HepG2 (cell line): ENCODE measurements around the gene GSK3B. TPM values are rescaled to one million over a fixed set of nuclear protein-coding genes. Genes with fewer than 3 reads are reported as not detected.

Source experiments
- ATAC-seq: fragments of 200-7000 bp; cut with Tn5 transposase; 3 replicates; pipeline ENCODE4 v1.9.1; 2020; ENCODE audit warnings: mild to moderate bottlenecking, moderate library complexity
- BruUV-seq: library from RNA; stranded (reverse); fragments of 400-500 nt; replicated peaks from 2 replicates; lab custom pipeline; 2021; lab: Mats Ljungman, UMichigan
- CTCF ChIA-PET: fragments of 300-600 bp; formaldehyde crosslinking; extraction: SDS; loops from one replicate; lab custom pipeline; 2021; ENCODE audit warnings: low total read pairs, inconsistent platforms, low intra/inter-chr PET ratio; lab: Yijun Ruan, JAX
- POLR2A ChIA-PET: fragments of 350-600 bp; sonication (Branson Sonifier 250); formaldehyde crosslinking; loops from one replicate; lab custom pipeline; 2020; ENCODE audit warnings: antibody characterized with exemption, inconsistent platforms; lab: Yijun Ruan, JAX
- DNase-seq: peaks from one replicate; pipeline ENCODE4 v3.0.0-alpha.2; 2015; ENCODE audit warnings: low spot score
- FAIRE-seq: peaks from 3 replicates; lab custom pipeline; 2011; peaks lifted over from hg19 to GRCh38; lab: Jason Lieb, UNC
- H2AFZ ChIP-seq: one replicate; pipeline ENCODE4 v1.6.1; 2011; ENCODE audit warnings: low read length, inconsistent platforms
- H3K27ac ChIP-seq: fragments of 300-600 bp; 3 replicates; pipeline ENCODE4 v1.8.0; 2011; ENCODE audit warnings: mixed run types, mild to moderate bottlenecking, mixed read lengths, low read length, inconsistent platforms; ENCODE audit not compliant: insufficient read depth; ENCODE audit errors: extremely low read length
- H3K27me3 ChIP-seq, 2 experiments: fragments of 200-600 bp in 1 of 2; 2 replicates in 1 of 2; 3 replicates in 1 of 2; pipeline versions ENCODE4 v1.6.0 to v1.8.0; 2011; ENCODE audit warnings: low read length in 2 of 2, mild to moderate bottlenecking in 2 of 2, moderate library complexity in 2 of 2, inconsistent platforms in 1 of 2; ENCODE audit not compliant: insufficient read depth in 2 of 2, control insufficient read depth in 1 of 2
- H3K36me3 ChIP-seq, 2 experiments: fragments of 200-600 bp in 1 of 2; replicated peaks in 1 of 2; 2 replicates in 1 of 2; 3 replicates in 1 of 2; pipeline versions ENCODE4 v1.5.1 to v1.8.0; 2011; ENCODE audit warnings: low read length in 2 of 2, inconsistent platforms in 1 of 2; ENCODE audit not compliant: insufficient read depth in 2 of 2, control insufficient read depth in 1 of 2
- H3K4me1 ChIP-seq: 2 replicates; pipeline ENCODE4 v1.5.1; 2012; ENCODE audit warnings: low read length, inconsistent platforms; ENCODE audit not compliant: insufficient read depth
- H3K4me2 ChIP-seq: 2 replicates; pipeline ENCODE4 v1.6.0; 2011; ENCODE audit warnings: low read depth, low read length, inconsistent platforms
- H3K4me3 ChIP-seq, 3 experiments: fragments of 200-600 bp in 1 of 3; sonication (generic), shearing (Covaris generic) in 1 of 3; replicated peaks in 1 of 3; 2 replicates each; pipeline ENCODE4 v1.5.1; 2011 to 2016; ENCODE audit warnings: low read length in 3 of 3, inconsistent platforms in 2 of 3, low read depth in 2 of 3, mild to moderate bottlenecking in 2 of 3, control low read depth in 1 of 3, mixed read lengths in 1 of 3; ENCODE audit not compliant: insufficient read depth in 1 of 3
- H3K79me2 ChIP-seq: one replicate; pipeline ENCODE4 v1.6.1; 2011; ENCODE audit warnings: low read length, inconsistent platforms; ENCODE audit not compliant: insufficient read depth
- H3K9ac ChIP-seq: 2 replicates; pipeline ENCODE4 v1.6.0; 2011; ENCODE audit warnings: mild to moderate bottlenecking, low read depth, low read length, inconsistent platforms; ENCODE audit not compliant: insufficient read depth
- H3K9me3 ChIP-seq: 2 replicates; pipeline ENCODE4 v1.5.1; 2012; ENCODE audit warnings: mild to moderate bottlenecking, low read length
- H4K20me1 ChIP-seq: 2 replicates; pipeline ENCODE4 v1.6.0; 2011; ENCODE audit warnings: inconsistent platforms, mild to moderate bottlenecking, low read length, moderate library complexity; ENCODE audit not compliant: insufficient read depth
- SPEN ChIP-seq: sonication (generic); formaldehyde crosslinking; IDR thresholded peaks from 2 replicates; pipeline ENCODE4 v1.5.1; 2020; ENCODE audit warnings: low read depth, mild to moderate bottlenecking, missing genetic modification reagents
- ZFP36L1 ChIP-seq: sonication (generic); formaldehyde crosslinking; IDR thresholded peaks from 2 replicates; pipeline ENCODE4 v1.8.0; 2022; ENCODE audit warnings: mild to moderate bottlenecking, missing genetic modification reagents, moderate library complexity
- ZNF761 ChIP-seq: sonication (generic); formaldehyde crosslinking; conservative IDR thresholded peaks from 2 replicates; pipeline ENCODE4 v1.4.0; 2020; ENCODE audit warnings: mild to moderate bottlenecking, missing genetic modification reagents
- ZSCAN25 ChIP-seq: sonication (generic); formaldehyde crosslinking; IDR thresholded peaks from 2 replicates; pipeline ENCODE4 v1.8.0; 2022; ENCODE audit warnings: mild to moderate bottlenecking, missing genetic modification reagents
- WGBS: methylation state at CpG from one replicate; pipeline ENCODE4 v1.1.6; 2017; ENCODE audit warnings: low lambda C conversion rate; 5-methylcytosine and 5-hydroxymethylcytosine counted together
- in situ Hi-C: cut with HindIII; loops from 2 replicates; pipeline ENCODE4 v1.10.0; 2017; ENCODE audit warnings: low pct_unique_long_range_greater_than_20kb; ENCODE audit not compliant: extremely low pct_ligation_motif_present
- intact Hi-C: fragments of 100-400 bp; cut with micrococcal nuclease; formaldehyde crosslinking; loops from one replicate; pipeline ENCODE4 v1.10.0; 2022; ENCODE audit not compliant: unreplicated experiment
- polyA plus RNA-seq, 8 experiments: library from polyadenylated mRNA; depleted of rRNA in 3 of 8; stranded (reverse) in 7 of 8; unstranded in 1 of 8; fragments of >200 nt; fragmentation: Illumina TruSeq in 4 of 8; extraction: Trizol in 4 of 8; gene quantifications; 2 replicates each; pipeline versions ENCODE4 v1.2.1 to v1.2.3, GENCODE V29; 2011 to 2016; ENCODE audit warnings: low read depth in 4 of 8, missing spikeins in 1 of 8, mixed read lengths in 1 of 8; ENCODE audit not compliant: insufficient read depth in 1 of 8
- total RNA-seq, 5 experiments: library from RNA; depleted of rRNA; stranded (reverse); fragments of >200 nt; fragmentation: Illumina TruSeq; extraction: Trizol; gene quantifications; 2 replicates each; pipeline ENCODE4 v1.2.3, GENCODE V29; 2016; ENCODE audit warnings: low read depth in 1 of 5
- TF ChIP-seq, protein P1 (sequence below): sonication (generic); formaldehyde crosslinking; IDR thresholded peaks from 2 replicates; pipeline ENCODE4 v1.5.0; 2020; ENCODE audit warnings: missing genetic modification reagents
- TF ChIP-seq, protein P2 (sequence below): sonication (generic); formaldehyde crosslinking; IDR thresholded peaks from 2 replicates; pipeline ENCODE4 v1.5.1; 2020; ENCODE audit warnings: mild to moderate bottlenecking, missing genetic modification reagents, borderline replicate concordance
- TF ChIP-seq, protein P3 (sequence below): sonication (generic); formaldehyde crosslinking; IDR thresholded peaks from 2 replicates; pipeline ENCODE4 v1.8.0; 2022; ENCODE audit warnings: mild to moderate bottlenecking, missing genetic modification reagents; ENCODE audit not compliant: insufficient replicate concordance

GSK3B gene
- total and polyA plus RNA-seq, 2 of the 13 experiments (the other 11 are each of a cell fraction or from before 2014, with no cell fraction given): 22.3 to 30.1 TPM

DNA sequence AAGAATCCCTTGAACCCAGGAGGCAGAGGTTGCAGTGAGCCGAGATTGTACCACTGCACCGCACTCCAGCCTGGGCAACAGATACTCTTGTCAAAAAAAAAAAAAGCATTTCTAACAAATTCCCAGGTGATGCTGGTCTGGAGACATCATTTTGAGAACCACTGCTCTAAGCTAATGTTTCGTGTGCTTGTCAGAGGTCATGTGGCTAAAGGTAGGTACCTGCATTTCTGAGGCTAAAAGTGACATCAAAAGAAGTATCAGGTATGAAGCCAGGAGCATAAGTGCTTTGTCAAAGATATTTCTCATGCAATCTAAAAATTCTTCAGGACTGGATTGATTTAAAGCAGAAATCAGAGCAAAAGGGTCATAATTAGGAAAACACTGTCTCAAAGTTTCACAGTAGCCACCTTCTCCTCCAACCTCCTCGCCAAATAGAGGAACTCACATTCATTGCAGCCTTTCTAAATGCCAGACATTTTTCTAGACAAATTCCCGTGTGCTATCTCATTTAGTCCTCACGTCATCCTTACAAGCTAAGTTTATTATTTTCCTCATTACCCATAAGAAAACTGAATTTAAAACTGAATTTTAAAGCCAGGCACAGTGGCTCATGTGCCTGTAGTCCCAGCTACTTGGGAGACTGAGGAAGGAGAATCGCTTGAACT is 25.7 kb upstream of the GSK3B start (continued):
- TF ChIP-seq, protein P1, sequence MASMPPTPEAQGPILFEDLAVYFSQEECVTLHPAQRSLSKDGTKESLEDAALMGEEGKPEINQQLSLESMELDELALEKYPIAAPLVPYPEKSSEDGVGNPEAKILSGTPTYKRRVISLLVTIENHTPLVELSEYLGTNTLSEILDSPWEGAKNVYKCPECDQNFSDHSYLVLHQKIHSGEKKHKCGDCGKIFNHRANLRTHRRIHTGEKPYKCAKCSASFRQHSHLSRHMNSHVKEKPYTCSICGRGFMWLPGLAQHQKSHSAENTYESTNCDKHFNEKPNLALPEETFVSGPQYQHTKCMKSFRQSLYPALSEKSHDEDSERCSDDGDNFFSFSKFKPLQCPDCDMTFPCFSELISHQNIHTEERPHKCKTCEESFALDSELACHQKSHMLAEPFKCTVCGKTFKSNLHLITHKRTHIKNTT (CRISPR knock-in tag): no peak

DNA sequence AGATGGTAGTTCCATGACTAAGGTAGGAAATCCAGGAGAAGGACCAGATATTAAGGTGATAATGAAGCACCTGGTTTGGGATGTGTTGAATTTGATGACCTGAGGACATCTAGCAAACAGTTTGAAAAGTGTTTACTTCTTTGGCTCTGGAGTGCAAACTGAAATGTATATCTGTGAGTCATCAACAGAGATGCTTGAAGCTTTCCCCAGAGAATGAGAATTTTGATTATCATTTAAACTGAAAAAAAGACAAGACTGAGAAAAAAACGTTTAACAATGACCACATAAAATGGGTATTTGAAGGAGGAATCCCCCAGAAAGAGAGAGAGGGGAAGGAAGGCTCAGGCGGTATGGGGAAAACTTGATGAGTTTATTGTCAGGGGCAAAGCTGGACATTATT is 20.7 kb upstream of the GSK3B start:
- no peaks in the 10 kb centered on the region for H3K36me3 ChIP-seq
- WGBS: 47% methylated on average over 2 of the region's 2 CpGs
- no peak overlapping the region for H3K9ac ChIP-seq
- no peak overlapping the region for H3K27ac ChIP-seq
- ATAC-seq: no peak
- no TSS peak for BruUV-seq
- no peaks in the 10 kb centered on the region for H3K27me3 ChIP-seq
- in situ Hi-C loops (no loop called here), intact Hi-C loops (no loop called here)
- H3K9me3 ChIP-seq: no peaks in the 10 kb centered on the region
- no peak overlapping the region for H3K4me2 ChIP-seq
- no peaks in the 10 kb centered on the region for H4K20me1 ChIP-seq
- H3K79me2 ChIP-seq: no peaks in the 10 kb centered on the region
- H2AFZ ChIP-seq: no peak overlapping the region
- TF ChIP-seq ZSCAN25 (CRISPR knock-in tag) (no peak), ZFP36L1 (CRISPR knock-in tag) (no peak), SPEN (CRISPR knock-in tag) (no peak), ZNF761 (CRISPR knock-in tag) (no peak)
- TF ChIP-seq, protein P2, sequence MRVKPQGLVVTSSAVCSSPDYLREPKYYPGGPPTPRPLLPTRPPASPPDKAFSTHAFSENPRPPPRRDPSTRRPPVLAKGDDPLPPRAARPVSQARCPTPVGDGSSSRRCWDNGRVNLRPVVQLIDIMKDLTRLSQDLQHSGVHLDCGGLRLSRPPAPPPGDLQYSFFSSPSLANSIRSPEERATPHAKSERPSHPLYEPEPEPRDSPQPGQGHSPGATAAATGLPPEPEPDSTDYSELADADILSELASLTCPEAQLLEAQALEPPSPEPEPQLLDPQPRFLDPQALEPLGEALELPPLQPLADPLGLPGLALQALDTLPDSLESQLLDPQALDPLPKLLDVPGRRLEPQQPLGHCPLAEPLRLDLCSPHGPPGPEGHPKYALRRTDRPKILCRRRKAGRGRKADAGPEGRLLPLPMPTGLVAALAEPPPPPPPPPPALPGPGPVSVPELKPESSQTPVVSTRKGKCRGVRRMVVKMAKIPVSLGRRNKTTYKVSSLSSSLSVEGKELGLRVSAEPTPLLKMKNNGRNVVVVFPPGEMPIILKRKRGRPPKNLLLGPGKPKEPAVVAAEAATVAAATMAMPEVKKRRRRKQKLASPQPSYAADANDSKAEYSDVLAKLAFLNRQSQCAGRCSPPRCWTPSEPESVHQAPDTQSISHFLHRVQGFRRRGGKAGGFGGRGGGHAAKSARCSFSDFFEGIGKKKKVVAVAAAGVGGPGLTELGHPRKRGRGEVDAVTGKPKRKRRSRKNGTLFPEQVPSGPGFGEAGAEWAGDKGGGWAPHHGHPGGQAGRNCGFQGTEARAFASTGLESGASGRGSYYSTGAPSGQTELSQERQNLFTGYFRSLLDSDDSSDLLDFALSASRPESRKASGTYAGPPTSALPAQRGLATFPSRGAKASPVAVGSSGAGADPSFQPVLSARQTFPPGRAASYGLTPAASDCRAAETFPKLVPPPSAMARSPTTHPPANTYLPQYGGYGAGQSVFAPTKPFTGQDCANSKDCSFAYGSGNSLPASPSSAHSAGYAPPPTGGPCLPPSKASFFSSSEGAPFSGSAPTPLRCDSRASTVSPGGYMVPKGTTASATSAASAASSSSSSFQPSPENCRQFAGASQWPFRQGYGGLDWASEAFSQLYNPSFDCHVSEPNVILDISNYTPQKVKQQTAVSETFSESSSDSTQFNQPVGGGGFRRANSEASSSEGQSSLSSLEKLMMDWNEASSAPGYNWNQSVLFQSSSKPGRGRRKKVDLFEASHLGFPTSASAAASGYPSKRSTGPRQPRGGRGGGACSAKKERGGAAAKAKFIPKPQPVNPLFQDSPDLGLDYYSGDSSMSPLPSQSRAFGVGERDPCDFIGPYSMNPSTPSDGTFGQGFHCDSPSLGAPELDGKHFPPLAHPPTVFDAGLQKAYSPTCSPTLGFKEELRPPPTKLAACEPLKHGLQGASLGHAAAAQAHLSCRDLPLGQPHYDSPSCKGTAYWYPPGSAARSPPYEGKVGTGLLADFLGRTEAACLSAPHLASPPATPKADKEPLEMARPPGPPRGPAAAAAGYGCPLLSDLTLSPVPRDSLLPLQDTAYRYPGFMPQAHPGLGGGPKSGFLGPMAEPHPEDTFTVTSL: no peak
- TF ChIP-seq, protein P3, sequence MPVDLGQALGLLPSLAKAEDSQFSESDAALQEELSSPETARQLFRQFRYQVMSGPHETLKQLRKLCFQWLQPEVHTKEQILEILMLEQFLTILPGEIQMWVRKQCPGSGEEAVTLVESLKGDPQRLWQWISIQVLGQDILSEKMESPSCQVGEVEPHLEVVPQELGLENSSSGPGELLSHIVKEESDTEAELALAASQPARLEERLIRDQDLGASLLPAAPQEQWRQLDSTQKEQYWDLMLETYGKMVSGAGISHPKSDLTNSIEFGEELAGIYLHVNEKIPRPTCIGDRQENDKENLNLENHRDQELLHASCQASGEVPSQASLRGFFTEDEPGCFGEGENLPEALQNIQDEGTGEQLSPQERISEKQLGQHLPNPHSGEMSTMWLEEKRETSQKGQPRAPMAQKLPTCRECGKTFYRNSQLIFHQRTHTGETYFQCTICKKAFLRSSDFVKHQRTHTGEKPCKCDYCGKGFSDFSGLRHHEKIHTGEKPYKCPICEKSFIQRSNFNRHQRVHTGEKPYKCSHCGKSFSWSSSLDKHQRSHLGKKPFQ (CRISPR knock-in tag): no peak
- H3K4me1 ChIP-seq: peaks cover 22% of the 10 kb centered on the region
- no peak overlapping the region for H3K4me3 ChIP-seq
- DNase-seq: no peak
- no peak for FAIRE-seq
- CTCF ChIA-PET: no interaction called here
- POLR2A ChIA-PET: interaction anchor here (1.4 kb wide), 1 partner anchor 19 kb away, joined by 4 read pairs; no protein-coding TSS in a partner anchor
